ENCODE results near the gene VAV2.

The VAV2 gene

GRCh38 chr9:133850161-133850560, 142.0 kb downstream of the VAV2 start:
- DNase-seq: no peak
- intact Hi-C loops (cut with DNase I): no loop called here

GRCh38 chr9:133849110-133849670, 142.9 kb downstream of the VAV2 start:
- DNase-seq: no peak
- intact Hi-C loops (cut with DNase I): no loop called here

- intact Hi-C loops (cut with DNase I): no loop called here
- DNase-seq: peak in 2 of 10 donors; percentile 24 to 79
Observed at GRCh38 chr9:133848471-133849109, 143.5 kb downstream of the VAV2 start.

- intact Hi-C loops (cut with DNase I): no loop called here
- no peak for DNase-seq
Observed at GRCh38 chr9:133846483-133847090, 145.5 kb downstream of the VAV2 start.

GRCh38 chr9:133845440-133845839, 146.7 kb downstream of the VAV2 start:
- peak in 3 of 10 donors; percentile 30 to 91 (median 40) for DNase-seq

GRCh38 chr9:133844881-133845410, 147.2 kb downstream of the VAV2 start:
- intact Hi-C loops (cut with DNase I): no loop called here
- DNase-seq: no peak

More at GRCh38 chr9:133845440-133845839, 146.7 kb downstream of the VAV2 start:
- intact Hi-C loops (cut with DNase I): no loop called here

- DNase-seq: no peak
- intact Hi-C loops (cut with DNase I): no loop called here
Observed at GRCh38 chr9:133844398-133844784, 147.7 kb downstream of the VAV2 start.

- DNase-seq: no peak
- intact Hi-C loops (cut with DNase I): no loop called here
Observed at GRCh38 chr9:133843751-133844397, 148.2 kb downstream of the VAV2 start.

GRCh38 chr9:133843250-133843649, 148.9 kb downstream of the VAV2 start:
- intact Hi-C loops (cut with DNase I): no loop called here
- no peak for DNase-seq

- DNase-seq: no peak
- intact Hi-C loops (cut with DNase I): no loop called here
Observed at GRCh38 chr9:133842721-133843227, 149.3 kb downstream of the VAV2 start.

GRCh38 chr9:133842174-133842573, 149.9 kb downstream of the VAV2 start:
- intact Hi-C loops (cut with DNase I): no loop called here
- DNase-seq: no peak

- DNase-seq: no peak
- intact Hi-C loops (cut with DNase I): no loop called here
Observed at GRCh38 chr9:133841167-133841812, 150.8 kb downstream of the VAV2 start.

GRCh38 chr9:133839822-133840329, 152.2 kb downstream of the VAV2 start:
- intact Hi-C loops (cut with DNase I): no loop called here
- no peak for DNase-seq

GRCh38 chr9:133838859-133839507, 153.1 kb downstream of the VAV2 start:
- intact Hi-C loops (cut with DNase I): no loop called here
- no peak for DNase-seq

GRCh38 chr9:133837627-133838597, 154.2 kb downstream of the VAV2 start:
- no peak for DNase-seq
- intact Hi-C loops (cut with DNase I): no loop called here

GRCh38 chr9:133836818-133837217, 155.3 kb downstream of the VAV2 start:
- intact Hi-C loops (cut with DNase I): no loop called here
- DNase-seq: no peak

GRCh38 chr9:133836001-133836758, 155.9 kb downstream of the VAV2 start:
- no peak for DNase-seq
- intact Hi-C loops (cut with DNase I): no loop called here

- DNase-seq: no peak
- intact Hi-C loops (cut with DNase I): no loop called here
Observed at GRCh38 chr9:133835262-133835901, 156.7 kb downstream of the VAV2 start.
